Activated T-cell treated with anti-CD3 and anti-CD28 coated beads, Interleukin-2, amount 50 U/mL, for 4 hours (primary cell): ENCODE results near the gene TAC4. TPM values are rescaled to one million over a fixed set of nuclear protein-coding genes. Genes with fewer than 3 reads are reported as not detected.

Source experiments
- total RNA-seq, 3 donors: library from RNA; stranded (reverse); gene quantifications; one replicate each; pipeline ENCODE4 v1.2.1, GENCODE V29; 2021

TAC4 gene
- total RNA-seq, 3 donors from 2014 or later, result not detected

Other genes starting within 250 kb of the TAC4 start
- gene SPOP, start 170.0 kb downstream of the TAC4 start, total RNA-seq, result 10 to 100 TPM; 61.4 to 78.1 (median 71.9) TPM
- gene SLC35B1, start 140.1 kb downstream of the TAC4 start, total RNA-seq, result 10 to 100 TPM; 89.1 to 90.4 (median 90.3) TPM
- gene FAM117A, start 83.9 kb downstream of the TAC4 start, total RNA-seq, result 10 to 100 TPM; 10.3 to 12.1 (median 11.6) TPM
- gene KAT7, start 59.4 kb downstream of the TAC4 start, total RNA-seq, result 10 to 100 TPM; 59.4 to 66.6 (median 63.8) TPM
- gene DLX4, start 121.1 kb upstream of the TAC4 start, total RNA-seq, result 1 to 10 TPM in 1 of 3 donors, under 1 TPM in 2; 0.73 to 1.1 (median 0.99) TPM
- gene DLX3, start 147.2 kb upstream of the TAC4 start, total RNA-seq, result under 1 TPM; 0.08 to 0.47 (median 0.25) TPM
- 10 to 100 TPM in 1 of 3 donors, 1 to 10 TPM in 2; 9.2 to 10.2 (median 9.4) TPM for gene ITGA3, start 208.0 kb upstream of the TAC4 start, total RNA-seq
- gene PDK2, start 247.3 kb upstream of the TAC4 start, total RNA-seq, result 10 to 100 TPM in 1 of 3 donors, 1 to 10 TPM in 2; 8.8 to 11.7 (median 9.2) TPM